Stimulated activated CD4-positive, alpha-beta T cell treated with anti-CD3 and anti-CD28 coated beads, Interleukin-1b, Interleukin-23, amount 100 ng/mL, for 1 hour (primary cell): ENCODE measurements around the gene ZNF692.
"Not testable (repeated sequence)": the region's sequence is repeated elsewhere in the genome, so short reads cannot be mapped to it uniquely, and the experiment has no call there.

Source experiments
- DNase-seq, 2 donors: peaks; one replicate each; pipeline ENCODE4 v3.0.0-alpha.2; 2020; ENCODE audit warnings: low read depth in 2 of 2

Gene ZNF692, protein sequence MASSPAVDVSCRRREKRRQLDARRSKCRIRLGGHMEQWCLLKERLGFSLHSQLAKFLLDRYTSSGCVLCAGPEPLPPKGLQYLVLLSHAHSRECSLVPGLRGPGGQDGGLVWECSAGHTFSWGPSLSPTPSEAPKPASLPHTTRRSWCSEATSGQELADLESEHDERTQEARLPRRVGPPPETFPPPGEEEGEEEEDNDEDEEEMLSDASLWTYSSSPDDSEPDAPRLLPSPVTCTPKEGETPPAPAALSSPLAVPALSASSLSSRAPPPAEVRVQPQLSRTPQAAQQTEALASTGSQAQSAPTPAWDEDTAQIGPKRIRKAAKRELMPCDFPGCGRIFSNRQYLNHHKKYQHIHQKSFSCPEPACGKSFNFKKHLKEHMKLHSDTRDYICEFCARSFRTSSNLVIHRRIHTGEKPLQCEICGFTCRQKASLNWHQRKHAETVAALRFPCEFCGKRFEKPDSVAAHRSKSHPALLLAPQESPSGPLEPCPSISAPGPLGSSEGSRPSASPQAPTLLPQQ

DNA sequence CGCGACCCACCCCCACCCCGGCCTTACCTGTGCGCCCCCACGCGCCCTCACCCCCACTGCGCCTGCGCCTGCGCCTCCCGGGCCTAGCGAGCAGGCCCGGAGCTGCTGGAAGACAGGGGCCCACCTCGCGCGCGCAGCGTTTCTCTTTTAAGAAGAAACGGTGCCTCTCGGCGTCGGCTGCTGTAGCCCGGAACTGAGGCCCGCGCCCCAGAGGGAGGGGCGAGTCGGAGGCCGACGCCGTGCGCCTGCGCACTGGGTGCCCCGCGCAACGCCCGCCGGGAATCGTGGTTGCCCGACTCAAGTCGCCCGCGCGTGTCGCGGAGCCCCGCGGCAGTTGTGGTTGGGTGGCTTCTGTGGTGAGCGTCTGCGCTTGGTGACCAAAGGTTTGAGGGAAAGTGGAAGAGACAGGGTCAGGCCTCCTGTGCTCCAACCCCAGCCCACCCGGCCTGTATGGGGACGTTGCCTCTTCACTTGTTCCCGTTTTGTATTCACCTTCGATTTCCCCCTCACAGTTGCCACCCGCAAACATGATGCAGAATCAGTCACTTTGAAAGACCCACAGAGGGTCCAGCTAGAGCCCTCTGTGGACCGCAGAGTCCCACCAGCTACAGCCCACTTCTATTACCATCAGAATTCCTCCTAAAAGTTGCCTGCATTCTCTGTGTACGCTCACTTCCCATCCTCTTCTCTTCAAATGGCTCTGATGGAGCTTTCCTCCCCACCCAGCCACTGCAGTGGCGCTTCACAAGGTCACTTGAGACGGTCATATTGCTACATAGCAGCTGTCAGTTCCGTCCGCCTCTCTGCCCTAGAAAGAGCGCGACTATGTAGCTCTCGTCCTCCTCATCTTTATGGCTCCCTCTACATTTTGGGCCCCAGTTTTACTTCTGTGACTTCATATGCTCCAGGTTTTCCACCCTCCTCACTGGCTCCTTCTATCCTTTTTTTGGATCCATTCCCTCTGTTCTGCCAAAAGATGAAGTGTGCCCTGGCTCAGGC lies at the start of gene ZNF692:
TSS of gene ZNF692 (minus strand) at position 195 of the 999 bp plus-strand sequence. CDS start 776 bp downstream, outside the sequence.
- peak; percentile 90 to 93 for DNase-seq

DNA sequence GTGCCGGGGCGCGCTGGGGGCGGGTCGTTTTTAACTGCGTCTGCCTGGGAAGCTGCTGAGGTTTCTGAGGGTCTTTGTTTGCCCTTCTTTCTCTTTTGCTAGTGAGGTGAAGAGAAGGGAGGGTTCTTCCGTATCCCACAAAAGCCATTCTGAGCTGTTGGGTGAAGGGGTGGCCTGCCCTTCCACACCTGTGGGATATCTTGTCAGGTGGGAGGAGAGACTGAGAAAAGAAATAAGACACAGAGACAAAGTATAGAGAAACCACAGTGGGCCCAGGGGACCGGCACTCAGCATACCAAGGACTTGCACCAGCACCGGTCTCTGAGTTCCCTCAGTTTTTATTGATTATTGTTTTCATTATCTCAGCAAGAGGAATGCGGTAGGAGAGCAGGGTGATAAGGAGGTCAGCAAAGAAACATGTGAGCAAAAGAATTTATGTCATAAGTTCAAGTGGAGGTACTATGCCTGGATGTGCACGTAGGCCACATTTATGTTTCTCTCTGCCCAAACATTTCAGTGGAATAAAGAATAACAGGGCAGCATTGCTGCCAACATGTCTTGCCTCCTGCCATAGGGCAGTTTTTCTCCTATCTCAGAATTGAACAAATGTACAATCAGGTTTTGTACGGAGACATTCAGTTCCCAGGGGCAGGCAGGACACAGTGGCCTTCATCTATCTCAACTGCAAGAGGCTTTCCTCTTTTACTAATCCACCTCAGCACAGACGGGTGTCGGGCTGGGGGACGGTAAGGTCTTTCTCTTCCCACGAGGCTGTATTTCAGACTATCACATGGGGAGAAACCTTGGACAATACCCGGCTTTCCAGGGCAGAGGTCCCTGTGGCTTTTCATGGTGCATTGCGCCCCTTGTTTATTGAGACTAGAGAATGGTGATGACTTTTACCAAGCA lies 48.1 kb upstream of the ZNF692 start:
- DNase-seq, result no peak

DNA sequence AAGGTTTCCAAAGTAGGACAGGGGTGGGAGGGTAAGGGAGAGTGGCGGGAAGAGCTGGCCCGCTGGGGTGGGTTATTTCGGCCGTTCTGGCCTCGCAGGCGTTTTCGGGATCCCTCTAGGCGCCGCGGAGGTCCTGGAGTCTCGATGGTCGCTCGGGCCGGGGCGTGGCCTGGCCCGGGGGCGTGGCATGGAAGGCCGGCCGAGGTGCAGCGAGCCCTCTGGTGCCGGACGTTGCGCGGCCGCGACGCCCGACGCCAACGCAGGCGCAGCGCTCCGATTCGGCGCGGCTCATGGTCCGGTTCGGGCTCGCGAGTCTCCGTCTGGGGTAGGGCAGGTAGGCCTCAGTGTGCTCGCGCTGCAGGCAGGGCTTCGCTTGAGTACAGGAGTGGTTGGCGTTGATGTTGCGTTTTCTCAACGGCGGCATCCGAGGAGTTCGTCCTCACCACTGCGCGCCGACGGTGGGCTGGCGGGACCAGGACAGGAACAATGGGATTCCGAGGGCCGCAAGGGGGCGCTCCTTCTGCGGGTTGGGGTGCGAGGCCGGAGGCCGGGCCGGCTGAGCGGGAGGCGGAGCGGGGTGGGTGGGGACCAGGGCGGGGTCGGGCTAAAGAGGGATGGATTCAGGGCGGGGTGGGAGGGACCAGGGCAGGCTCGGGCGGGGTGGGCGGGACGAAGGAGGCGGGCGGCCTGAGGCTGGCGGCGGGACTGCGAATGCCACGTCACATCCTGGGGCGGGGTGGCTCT lies 47.3 kb upstream of the ZNF692 start, which contains the start of gene PGBD2:
TSS of gene PGBD2 (plus strand) at position 227 of the 744 bp plus-strand sequence. CDS start 7,628 bp downstream, outside the sequence.
- DNase-seq, result peak; percentile 91 to 97

DNA sequence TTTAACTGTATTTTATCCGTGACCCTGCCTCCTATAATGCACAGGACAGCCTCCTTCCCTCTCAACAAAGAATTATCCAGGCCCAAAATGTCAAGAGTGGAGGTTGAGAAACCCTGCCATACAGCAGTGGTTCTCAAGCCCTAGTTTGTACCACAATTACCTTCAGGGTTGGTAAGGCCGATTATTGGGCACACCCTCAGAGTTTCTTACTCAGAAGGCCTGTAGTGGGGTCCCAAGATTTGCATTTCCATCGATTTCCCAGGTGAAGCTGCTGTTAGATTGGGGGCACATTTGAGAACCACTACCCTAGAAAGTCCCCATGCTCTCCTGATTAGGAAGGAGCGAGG lies 46.8 kb upstream of the ZNF692 start:
- DNase-seq, result no peak

DNA sequence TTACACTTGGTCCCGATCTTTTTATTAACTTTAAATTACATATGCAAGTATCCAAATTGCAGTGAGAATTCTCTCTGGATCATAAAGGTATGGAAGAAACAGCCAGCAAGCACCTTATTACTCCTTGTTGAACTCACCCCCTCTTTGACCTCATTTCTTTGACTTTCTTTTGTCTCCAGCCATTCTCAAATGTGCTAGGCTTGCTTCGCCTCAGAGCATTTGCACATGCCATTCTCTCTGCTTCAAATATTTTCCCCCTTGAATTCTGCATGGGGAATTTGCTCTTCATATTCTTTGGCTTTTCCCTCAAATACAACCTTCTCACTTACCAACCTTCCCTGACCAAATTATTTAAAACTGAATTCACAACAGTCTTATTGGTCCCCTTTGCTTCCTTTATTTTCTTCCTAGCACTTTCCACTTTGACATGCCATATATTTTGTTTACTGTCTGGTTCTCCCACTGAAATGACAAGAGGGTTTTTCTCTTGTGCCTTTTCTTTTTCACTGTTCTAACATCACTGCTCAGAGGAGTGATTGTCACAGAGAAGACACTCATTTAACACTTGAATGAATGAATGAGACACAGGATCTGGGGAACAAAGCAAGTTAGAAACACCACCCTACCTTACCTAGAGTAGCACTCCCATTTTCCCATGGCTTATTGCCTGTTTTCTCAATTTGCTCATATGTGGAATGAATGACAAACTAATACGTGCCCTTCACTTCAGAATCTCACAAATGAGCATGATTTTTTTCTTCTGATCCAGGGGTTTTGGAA lies 45.7 kb upstream of the ZNF692 start:
- no peak for DNase-seq

DNA sequence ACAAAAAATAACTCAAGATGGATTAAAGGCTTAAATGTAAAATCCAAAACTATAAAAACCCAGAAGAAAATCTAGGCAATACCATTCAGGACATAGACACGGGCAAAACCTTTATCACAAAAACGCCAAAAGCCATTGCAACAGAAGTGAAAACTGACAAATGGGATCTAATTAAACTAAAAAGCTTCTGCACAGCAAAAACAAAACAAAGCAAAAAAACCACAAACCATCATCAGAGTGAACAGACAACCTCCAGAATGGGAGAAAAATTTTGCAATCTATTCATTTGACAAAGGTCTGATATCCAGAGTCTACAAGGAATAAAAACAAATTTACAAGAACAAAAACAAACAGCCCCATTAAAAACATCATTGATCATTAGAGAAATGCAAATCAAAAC lies 42.7 kb upstream of the ZNF692 start:
- no peak for DNase-seq

DNA sequence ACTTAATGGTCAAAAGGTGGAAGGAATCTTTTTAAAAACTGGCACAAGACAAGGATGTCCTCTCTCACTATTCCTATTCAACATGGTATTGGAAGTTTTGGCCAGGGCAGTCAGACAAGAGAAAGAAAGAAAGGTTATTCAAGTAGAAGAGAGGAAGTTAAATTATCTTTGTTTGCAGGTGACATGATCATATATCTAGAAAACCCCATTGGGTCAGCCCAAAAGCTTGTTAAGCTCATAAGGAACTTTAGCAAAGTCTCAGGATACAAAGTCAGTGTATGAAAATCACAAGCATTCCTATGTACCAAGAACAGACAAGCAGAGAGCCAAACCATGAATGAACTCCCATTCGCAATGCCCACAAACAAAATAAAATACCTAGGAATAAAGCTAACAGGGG lies 41.8 kb upstream of the ZNF692 start:
- DNase-seq, result no peak

DNA sequence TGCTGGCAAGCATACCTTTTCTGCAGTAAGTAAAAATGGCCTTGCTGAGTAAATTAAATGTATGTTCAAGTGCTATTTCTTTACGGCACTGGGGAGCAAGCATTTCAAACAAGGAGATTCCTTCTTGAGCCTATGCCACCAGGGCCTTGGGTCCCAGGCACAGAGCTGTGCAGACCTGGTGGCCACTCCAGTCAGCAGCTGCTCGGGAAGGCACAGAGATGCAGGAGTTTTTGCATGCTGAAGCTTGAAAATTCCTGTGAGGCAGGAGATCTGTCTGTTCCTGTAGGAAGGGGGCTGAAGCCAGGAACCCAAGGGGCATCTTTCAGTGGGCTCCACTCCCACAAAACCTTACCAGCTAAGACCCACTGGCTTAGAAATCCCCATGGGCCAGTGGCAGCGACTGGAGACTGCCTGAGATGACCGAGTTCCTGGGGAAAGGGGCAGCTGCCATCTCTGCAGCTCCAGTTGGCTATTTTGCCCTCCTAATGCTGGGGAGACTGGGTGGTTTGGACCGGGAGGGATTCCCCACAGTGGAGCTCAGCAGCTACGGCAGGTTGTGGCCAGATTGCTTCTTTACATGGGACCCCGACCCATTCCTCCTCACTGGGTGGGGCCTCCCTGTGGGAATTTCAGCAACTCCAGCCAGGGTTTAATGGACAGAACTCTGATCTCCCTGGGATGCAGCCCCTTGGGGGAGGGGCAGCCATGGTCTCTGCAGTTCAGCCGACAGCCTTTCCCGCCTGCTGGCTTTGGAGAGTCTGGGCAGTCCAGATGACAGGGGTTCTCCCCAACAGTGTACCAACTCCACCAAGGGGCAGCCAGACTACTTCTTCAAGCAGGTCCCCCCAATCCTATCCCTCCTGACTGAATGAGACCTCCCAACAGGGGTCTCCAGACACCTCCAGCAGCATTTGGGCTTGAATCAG lies 38.8 kb upstream of the ZNF692 start:
- DNase-seq, result no peak

DNA sequence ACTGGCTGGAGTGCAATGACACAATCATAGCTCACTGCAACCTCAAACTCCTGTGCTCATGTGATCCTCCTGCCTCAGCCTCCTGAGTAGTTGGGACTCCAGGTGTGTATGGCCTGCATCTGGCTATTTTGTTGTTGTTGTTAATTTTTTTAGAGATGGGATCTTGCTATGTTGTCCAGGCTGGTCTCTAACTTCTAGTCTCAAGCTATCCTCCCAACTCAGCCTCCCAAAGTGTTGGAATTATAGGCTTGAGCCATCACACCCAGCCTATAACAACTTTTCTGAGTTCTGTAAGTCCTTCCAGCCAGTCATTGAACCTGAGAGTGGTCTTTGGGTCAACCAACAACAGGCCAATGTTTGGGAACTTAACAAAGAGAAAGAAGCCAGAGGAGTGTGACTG lies 36.0 kb upstream of the ZNF692 start:
- DNase-seq, result no peak

DNA sequence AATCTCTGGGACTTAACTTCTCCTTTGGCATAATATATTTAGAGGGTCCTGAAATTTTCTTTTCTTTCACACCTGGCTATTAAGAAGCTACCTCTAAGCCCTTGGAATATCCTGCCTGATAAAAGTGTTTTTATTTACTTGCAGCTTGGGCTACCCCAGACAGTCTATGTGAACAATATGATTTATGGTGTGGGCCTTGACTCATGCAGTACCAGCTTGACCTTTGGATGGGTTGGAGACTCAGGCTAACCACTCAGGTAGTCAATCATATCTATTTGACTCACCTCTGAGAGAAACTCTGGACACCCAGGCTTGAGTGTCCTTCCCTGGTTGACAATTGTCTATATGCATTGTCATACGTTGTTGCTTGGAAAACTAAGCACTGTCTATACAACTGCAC lies 33.7 kb upstream of the ZNF692 start:
- DNase-seq, result no peak

DNA sequence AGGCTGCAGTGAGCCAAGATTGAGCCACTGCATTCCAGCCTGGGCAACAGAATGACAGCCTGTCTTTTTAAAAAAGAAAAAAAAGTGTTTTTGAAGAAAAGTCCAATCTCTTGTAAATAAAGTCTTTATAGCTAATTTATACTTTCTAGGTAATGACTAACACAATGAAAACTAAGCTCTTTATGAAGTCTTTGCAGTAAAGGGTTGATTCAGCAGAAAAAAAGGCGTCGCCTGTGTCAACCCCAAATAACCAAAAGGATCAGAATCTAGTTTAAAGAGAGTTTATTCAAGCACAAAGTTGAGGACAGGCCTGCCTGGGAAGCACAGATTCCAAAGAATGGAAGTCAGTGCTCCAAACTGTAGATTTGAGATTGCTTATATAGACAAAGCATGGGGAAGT lies 32.9 kb upstream of the ZNF692 start:
- DNase-seq, result no peak

DNA sequence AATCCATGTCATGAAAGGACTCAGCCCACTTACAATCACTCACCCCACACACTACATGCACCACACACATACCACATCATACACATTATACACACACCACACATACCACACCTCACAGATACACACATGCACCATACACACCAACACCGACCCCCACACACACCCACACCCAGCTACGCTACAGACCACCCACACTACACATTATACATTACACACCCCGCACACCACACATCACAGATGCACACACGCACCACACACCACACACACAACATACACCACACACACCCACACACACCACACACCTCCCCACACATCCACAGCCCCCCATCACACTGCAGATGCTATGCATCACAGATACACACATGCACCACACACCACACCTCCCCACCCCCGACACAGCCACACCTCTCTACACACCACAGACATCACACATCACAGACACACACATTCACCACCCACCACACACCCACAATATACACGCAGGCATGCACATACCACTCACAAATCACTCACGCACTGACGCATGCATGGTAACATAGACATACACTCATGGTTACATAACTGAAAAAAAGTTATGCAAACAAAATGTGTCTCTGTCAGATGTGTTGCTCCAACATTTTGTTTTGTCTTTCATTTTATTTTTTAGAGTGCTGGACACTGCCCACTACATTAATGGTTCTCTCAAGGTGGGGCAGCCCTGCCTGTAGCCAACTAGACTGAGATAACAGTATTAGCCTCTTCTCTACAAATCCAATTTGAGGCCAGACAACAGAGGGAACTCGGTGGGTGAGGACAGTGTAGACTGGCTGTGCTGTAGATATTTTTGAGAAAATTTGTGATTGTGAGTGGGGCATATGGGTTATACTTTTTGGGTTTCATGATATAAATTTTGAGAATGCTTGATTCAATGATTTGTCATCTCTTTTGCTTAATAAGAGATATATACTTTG lies 31.9 kb upstream of the ZNF692 start:
- no peak for DNase-seq

DNA sequence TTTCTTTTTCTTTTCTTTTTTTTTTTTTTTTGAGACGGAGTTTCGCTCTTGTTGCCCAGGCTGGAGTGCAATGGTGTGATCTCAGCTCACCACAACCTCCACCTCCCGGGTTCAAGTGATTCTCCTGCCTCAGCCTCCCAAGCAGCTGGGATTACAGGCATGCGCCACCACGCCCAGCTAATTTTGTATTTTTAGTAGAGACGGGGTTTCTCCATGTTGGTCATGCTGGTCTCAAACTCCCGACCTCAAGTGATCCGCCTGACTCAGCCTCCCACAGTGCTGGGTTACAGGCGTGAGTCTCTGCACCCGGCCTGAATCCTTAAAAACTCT lies 31.0 kb upstream of the ZNF692 start:
- DNase-seq, result not testable (repeated sequence)

DNA sequence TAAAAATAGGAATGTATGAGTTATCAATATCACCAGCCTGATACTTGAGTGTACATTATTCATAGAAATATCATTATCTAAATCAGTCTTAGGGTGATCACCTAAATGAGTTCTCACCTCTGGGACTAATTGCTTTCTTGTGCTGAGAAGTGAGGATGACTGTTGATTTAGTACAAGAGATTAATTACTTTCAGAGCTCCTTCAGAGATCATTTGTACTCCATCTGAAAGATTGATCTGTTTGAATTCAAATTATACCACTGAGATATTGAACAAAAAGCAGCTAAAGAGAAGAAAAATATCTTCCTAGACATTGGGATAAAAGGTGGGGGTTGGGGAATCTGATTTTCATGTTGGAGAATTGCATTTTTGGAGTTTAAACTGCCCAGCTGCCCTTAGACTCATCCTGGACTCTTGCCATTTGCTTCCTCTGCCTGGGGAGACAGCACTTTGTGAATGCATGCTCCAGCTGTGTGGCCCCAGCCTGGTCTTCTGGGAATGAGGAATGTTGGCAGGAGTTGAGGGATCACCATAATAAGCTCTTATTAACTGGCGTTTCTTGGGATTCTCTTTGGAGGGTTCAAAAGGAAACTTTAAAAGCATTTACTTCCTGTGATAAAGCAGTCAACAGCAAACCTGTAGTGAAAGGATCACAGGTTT lies 27.5 kb upstream of the ZNF692 start:
- DNase-seq, result no peak

DNA sequence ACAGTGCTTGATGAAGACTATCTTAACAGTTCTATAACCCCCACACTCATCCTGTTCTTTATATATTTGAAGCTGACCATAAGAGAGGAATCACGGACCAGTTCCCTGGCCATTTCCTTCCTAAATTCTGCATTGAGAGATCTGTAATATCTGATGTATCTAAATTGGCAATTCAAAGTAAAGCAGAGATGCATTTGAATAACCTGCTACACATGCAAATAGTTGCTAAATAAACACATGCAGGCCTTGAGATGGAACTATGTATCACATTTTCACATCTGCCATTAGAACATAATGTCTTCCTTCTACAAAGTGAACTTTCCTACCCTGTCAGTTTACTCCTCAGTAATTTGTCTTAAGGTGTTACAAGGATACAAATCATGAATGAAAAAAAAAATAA lies 26.8 kb upstream of the ZNF692 start:
- DNase-seq, result no peak

DNA sequence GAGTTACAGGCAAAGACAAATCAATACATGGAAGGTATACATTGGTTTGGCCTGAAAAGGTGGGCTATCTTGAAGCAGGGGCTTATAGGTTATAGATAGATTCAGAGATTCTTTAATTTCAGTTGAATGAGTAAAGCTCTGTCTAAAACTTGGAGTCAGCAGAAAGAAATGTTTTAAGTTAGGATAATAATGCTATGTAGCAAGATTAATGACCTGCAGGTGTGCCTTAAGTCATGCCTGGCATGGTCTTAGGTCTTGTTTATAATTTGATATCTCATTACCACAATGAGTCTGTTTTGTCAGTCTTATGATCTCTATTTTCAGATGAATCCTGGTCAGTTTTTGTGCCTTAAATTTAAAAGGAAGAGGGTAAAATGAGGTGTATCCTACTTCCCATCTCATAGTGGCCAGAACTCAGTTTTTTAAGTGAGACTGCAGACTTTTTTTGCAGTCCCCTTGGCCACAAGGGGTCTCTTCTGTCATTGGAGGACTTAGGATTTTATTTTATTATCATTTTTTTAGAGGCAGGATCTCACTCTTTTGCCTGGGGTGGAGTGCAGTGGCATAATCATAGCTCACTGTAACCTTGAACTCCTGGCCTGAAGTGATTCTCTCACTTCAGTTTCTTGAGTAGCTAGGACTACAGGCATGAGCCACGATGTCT lies 25.9 kb upstream of the ZNF692 start:
- DNase-seq, result no peak

DNA sequence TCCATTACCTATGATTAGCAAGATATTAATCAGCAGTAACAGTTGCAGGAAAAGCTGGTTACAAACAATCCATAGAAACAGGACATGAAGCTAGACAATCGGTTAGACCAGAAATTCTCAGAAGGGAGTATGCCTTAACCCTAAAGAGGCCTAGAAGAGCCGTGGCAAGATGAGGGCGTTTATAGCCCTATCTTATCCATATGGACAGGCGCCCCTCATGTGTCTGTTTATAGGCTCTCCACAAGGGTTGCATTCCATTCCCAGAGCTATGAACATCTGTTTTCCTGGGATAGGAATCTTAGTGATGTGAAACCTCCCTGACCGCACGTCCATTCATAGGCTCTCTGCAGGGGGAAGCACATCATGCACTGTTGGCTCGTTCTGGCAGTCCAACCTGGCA lies 23.5 kb upstream of the ZNF692 start:
- DNase-seq, result not testable (repeated sequence)
